Measurements from ENCODE around the gene SLC26A11. TPM values are rescaled to one million over a fixed set of nuclear protein-coding genes. Genes with fewer than 3 reads are reported as not detected.
A peak's percentile ranks its signal among the peaks of the same experiment; 100 is the strongest.

SLC26A11 gene
- total and polyA plus RNA-seq, 2 of the 13 experiments (the other 11 are each of a cell fraction or from before 2014, with no cell fraction given): 8.7 to 13.2 TPM

DNA sequence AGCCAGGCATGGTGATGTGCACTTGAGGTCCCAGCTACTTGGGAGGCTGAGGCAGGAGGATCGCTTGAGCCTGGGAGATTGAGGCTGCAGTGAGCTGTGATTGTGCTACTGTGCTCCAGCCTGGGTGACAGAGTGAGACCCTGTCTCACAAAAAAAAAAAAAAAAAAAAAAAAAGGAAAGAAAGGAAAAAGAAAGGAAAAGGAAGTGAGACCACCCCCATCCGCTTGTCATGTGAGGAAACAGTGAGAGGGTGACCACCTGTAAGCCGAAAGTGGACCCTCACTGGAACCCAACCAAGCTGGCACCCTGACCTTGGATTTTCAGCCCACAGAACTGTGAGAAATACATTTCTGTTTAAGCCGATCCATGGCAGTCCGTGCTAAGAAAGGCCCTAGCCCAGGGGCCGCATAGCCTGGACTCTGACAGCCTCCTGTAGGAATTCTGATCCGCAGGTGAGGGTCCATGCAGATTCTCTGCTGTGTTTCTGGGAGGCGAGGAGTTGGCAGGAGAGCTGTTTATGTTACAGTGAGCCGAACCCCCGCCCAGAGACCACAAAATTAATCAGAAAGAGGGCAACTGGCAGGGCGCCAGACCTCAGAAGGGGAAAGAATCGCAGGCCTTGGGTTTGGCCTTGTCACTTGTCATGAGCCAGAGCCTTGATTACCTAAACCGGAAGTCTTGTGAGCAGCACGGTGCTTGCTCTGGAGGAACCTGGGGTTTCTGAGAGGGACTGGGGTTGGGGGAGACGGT lies 1.0 kb upstream of the SLC26A11 start:
- no TSS peak for BruUV-seq (replicated peaks)
- DNase-seq (ENCODE audit: low spot score): peak; percentile 53
- CTCF ChIA-PET (ENCODE audit: low intra/inter-chr PET ratio, low total read pairs): no interaction called here
- TF ChIP-seq SP2 (CRISPR knock-in tag; IDR thresholded peaks at IDR 0.05): no peak
- no peak for TF ChIP-seq ZNF678 (CRISPR knock-in tag; IDR thresholded peaks at IDR 0.05)
- no peak for TF ChIP-seq ZNF160 (CRISPR knock-in tag; IDR thresholded peaks at IDR 0.05)
- TF ChIP-seq ZNF251 (CRISPR knock-in tag; IDR thresholded peaks at IDR 0.05): no peak
- no peak for TF ChIP-seq ATAD3A (CRISPR knock-in tag; IDR thresholded peaks at IDR 0.05)
- TF ChIP-seq, protein P1, sequence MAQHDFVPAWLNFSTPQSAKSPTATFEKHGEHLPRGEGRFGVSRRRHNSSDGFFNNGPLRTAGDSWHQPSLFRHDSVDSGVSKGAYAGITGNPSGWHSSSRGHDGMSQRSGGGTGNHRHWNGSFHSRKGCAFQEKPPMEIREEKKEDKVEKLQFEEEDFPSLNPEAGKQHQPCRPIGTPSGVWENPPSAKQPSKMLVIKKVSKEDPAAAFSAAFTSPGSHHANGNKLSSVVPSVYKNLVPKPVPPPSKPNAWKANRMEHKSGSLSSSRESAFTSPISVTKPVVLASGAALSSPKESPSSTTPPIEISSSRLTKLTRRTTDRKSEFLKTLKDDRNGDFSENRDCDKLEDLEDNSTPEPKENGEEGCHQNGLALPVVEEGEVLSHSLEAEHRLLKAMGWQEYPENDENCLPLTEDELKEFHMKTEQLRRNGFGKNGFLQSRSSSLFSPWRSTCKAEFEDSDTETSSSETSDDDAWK (CRISPR knock-in tag; IDR thresholded peaks at IDR 0.05): no peak
- TF ChIP-seq ZNF660 (CRISPR knock-in tag; IDR thresholded peaks at IDR 0.05; ENCODE audit: borderline replicate concordance, low read depth): no peak
- no peak for TF ChIP-seq EP300 (IDR thresholded peaks at IDR 0.05; ENCODE audit: low read depth in 2 of 2, low read length in 2 of 2)
- 0 out of 2 replicates have a peak, but pooled peaks have one; percentile 18 for TF ChIP-seq EP300 (CRISPR knock-in tag; IDR thresholded peaks at IDR 0.05; ENCODE audit: borderline replicate concordance)
- TF ChIP-seq, protein P2, sequence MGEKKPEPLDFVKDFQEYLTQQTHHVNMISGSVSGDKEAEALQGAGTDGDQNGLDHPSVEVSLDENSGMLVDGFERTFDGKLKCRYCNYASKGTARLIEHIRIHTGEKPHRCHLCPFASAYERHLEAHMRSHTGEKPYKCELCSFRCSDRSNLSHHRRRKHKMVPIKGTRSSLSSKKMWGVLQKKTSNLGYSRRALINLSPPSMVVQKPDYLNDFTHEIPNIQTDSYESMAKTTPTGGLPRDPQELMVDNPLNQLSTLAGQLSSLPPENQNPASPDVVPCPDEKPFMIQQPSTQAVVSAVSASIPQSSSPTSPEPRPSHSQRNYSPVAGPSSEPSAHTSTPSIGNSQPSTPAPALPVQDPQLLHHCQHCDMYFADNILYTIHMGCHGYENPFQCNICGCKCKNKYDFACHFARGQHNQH (CRISPR knock-in tag; IDR thresholded peaks at IDR 0.05): no peak
- no peak for TF ChIP-seq NCOA5 (CRISPR knock-in tag; IDR thresholded peaks at IDR 0.05)
- TF ChIP-seq ZMYM4 (CRISPR knock-in tag; IDR thresholded peaks at IDR 0.05): no peak
- no peak for TF ChIP-seq HNRNPLL (IDR thresholded peaks at IDR 0.05; ENCODE audit: low read depth, low read length, poor library complexity, severe bottlenecking)
- TF ChIP-seq ZKSCAN8 (CRISPR knock-in tag; IDR thresholded peaks at IDR 0.05; ENCODE audit: borderline replicate concordance): no peak
- 0 out of 2 replicates have a peak, but pooled peaks have one; percentile 33 for TF ChIP-seq PHF21A (CRISPR knock-in tag; IDR thresholded peaks at IDR 0.05)
- TF ChIP-seq ZNF3 (CRISPR knock-in tag; IDR thresholded peaks at IDR 0.05): no peak
- TF ChIP-seq, protein P3, sequence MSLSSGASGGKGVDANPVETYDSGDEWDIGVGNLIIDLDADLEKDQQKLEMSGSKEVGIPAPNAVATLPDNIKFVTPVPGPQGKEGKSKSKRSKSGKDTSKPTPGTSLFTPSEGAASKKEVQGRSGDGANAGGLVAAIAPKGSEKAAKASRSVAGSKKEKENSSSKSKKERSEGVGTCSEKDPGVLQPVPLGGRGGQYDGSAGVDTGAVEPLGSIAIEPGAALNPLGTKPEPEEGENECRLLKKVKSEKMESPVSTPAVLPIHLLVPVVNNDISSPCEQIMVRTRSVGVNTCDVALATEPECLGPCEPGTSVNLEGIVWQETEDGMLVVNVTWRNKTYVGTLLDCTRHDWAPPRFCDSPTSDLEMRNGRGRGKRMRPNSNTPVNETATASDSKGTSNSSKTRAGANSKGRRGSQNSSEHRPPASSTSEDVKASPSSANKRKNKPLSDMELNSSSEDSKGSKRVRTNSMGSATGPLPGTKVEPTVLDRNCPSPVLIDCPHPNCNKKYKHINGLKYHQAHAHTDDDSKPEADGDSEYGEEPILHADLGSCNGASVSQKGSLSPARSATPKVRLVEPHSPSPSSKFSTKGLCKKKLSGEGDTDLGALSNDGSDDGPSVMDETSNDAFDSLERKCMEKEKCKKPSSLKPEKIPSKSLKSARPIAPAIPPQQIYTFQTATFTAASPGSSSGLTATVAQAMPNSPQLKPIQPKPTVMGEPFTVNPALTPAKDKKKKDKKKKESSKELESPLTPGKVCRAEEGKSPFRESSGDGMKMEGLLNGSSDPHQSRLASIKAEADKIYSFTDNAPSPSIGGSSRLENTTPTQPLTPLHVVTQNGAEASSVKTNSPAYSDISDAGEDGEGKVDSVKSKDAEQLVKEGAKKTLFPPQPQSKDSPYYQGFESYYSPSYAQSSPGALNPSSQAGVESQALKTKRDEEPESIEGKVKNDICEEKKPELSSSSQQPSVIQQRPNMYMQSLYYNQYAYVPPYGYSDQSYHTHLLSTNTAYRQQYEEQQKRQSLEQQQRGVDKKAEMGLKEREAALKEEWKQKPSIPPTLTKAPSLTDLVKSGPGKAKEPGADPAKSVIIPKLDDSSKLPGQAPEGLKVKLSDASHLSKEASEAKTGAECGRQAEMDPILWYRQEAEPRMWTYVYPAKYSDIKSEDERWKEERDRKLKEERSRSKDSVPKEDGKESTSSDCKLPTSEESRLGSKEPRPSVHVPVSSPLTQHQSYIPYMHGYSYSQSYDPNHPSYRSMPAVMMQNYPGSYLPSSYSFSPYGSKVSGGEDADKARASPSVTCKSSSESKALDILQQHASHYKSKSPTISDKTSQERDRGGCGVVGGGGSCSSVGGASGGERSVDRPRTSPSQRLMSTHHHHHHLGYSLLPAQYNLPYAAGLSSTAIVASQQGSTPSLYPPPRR (CRISPR knock-in tag; IDR thresholded peaks at IDR 0.05; ENCODE audit: borderline replicate concordance): no peak
- no peak for TF ChIP-seq NCOA1 (CRISPR knock-in tag; IDR thresholded peaks at IDR 0.05)

More for the DNA sequence above, 1.0 kb upstream of the SLC26A11 start:
- WGBS (ENCODE audit: low lambda C conversion rate): 29% methylated on average over 15 of the region's 15 CpGs
- peaks cover 26% of the 10 kb centered on the region for H3K4me1 ChIP-seq (ENCODE audit: insufficient read depth, low read length)
- peak overlapping the region; percentile 90 to 100 (median 93) for H3K4me3 ChIP-seq (replicated peaks in 1 of 3; ENCODE audit: insufficient read depth in 1 of 3, low read depth in 2 of 3, low read length in 3 of 3)
- peak overlapping the region; percentile 93 for H3K9ac ChIP-seq (ENCODE audit: insufficient read depth, low read depth, low read length)
- no peaks in the 10 kb centered on the region for H4K20me1 ChIP-seq (ENCODE audit: insufficient read depth, low read length)
- H3K9me3 ChIP-seq (ENCODE audit: low read length): no peaks in the 10 kb centered on the region
- in situ Hi-C loops (cut with HindIII; ENCODE audit: extremely low pct_ligation_motif_present, low pct_unique_long_range_greater_than_20kb) (no loop called here), intact Hi-C loops (cut with micrococcal nuclease; ENCODE audit: unreplicated experiment) (no loop called here)
- ATAC-seq (peak; percentile 37), FAIRE-seq (peak; percentile 67)
- H3K36me3 ChIP-seq (replicated peaks in 1 of 2; ENCODE audit: control insufficient read depth in 1 of 2, insufficient read depth in 2 of 2, low read length in 2 of 2): peaks cover 4 to 14% of the 10 kb centered on the region in 2 experiments; a peak in 4 of 5 replicates
- H3K79me2 ChIP-seq (ENCODE audit: insufficient read depth, low read length): peaks cover 9% of the 10 kb centered on the region
- H3K4me2 ChIP-seq (ENCODE audit: low read depth, low read length): peak overlapping the region; percentile 99
- POLR2A ChIA-PET: interaction anchor here (0.7 to 3.3 kb wide), 6 partner anchors 8 to 236 kb away, joined by 4 to 31 read pairs (median 4); no protein-coding TSS in a partner anchor
- peak overlapping the region; percentile 66 for H2AFZ ChIP-seq (ENCODE audit: low read length)
- peak overlapping the region; percentile 80 for H3K27ac ChIP-seq (ENCODE audit: extremely low read length, insufficient read depth, low read length)
- no peaks in the 10 kb centered on the region for H3K27me3 ChIP-seq (ENCODE audit: control insufficient read depth in 1 of 2, insufficient read depth in 2 of 2, low read length in 2 of 2)

All from HepG2 (cell line).